Fibroblast of lung (primary cell): ENCODE measurements around the gene SECTM1.

ENCODE experiments used
- EZH2 ChIP-seq: IDR thresholded peaks from 2 replicates; pipeline ENCODE4 v1.5.1; 2012; ENCODE audit warnings: low read length, control low read depth, mild to moderate bottlenecking; ENCODE audit errors: missing control alignments
- TF ChIP-seq, protein P1 (sequence below), 2 donors: IDR thresholded peaks in 1 of 2; conservative IDR thresholded peaks in 1 of 2; 1 replicate in 1 of 2; 2 replicates in 1 of 2; pipeline ENCODE4 v1.5.1; 2011 to 2012; ENCODE audit warnings: low read length in 2 of 2, control low read depth in 1 of 2, inconsistent platforms in 1 of 2, low read depth in 1 of 2, mild to moderate bottlenecking in 1 of 2

GRCh38 chr17:82285141-82285540, 48.4 kb downstream of the SECTM1 start:
- TF ChIP-seq, protein P1, sequence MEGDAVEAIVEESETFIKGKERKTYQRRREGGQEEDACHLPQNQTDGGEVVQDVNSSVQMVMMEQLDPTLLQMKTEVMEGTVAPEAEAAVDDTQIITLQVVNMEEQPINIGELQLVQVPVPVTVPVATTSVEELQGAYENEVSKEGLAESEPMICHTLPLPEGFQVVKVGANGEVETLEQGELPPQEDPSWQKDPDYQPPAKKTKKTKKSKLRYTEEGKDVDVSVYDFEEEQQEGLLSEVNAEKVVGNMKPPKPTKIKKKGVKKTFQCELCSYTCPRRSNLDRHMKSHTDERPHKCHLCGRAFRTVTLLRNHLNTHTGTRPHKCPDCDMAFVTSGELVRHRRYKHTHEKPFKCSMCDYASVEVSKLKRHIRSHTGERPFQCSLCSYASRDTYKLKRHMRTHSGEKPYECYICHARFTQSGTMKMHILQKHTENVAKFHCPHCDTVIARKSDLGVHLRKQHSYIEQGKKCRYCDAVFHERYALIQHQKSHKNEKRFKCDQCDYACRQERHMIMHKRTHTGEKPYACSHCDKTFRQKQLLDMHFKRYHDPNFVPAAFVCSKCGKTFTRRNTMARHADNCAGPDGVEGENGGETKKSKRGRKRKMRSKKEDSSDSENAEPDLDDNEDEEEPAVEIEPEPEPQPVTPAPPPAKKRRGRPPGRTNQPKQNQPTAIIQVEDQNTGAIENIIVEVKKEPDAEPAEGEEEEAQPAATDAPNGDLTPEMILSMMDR (conservative IDR thresholded peaks at IDR 0.05 in 1 of 2, IDR thresholded peaks at IDR 0.05 in 1 of 2; ENCODE audit: low read depth in 1 of 2, low read length in 2 of 2) = no peak
- no peak for TF ChIP-seq EZH2
